ENCODE data around the gene NR1I3.

GRCh38 chr1:161265305-161265704, 27.3 kb upstream of the NR1I3 start:
- TF ChIP-seq POLR2A (IDR thresholded peaks at IDR 0.05) (no peak), CTCF (IDR thresholded peaks at IDR 0.05 in 4 of 5, conservative IDR thresholded peaks at IDR 0.05 in 1 of 5) (no peak)

Data from gastrocnemius medialis (tissue), 4 donors.